Dedifferentiated amniotic fluid mesenchymal stem cell (primary cell): ENCODE data around the gene IL15.

ENCODE experiments used
- DNase-seq: peaks from one replicate; pipeline ENCODE4 v3.0.0-alpha.2; 2016; ENCODE audit errors: extremely low spot score

Gene IL15

GRCh38 chr4:141771889-141772830 lies 135.8 kb downstream of the IL15 start:
- DNase-seq = no peak

GRCh38 chr4:141772838-141773237 lies 136.5 kb downstream of the IL15 start:
- no peak for DNase-seq

GRCh38 chr4:141782205-141782604 lies 145.8 kb downstream of the IL15 start:
- no peak for DNase-seq
